Karpas-422 (cell line): Measurements from ENCODE around the gene HSBP1L1. TPM values are rescaled to one million over a fixed set of nuclear protein-coding genes. Genes with fewer than 3 reads are reported as not detected.

ENCODE experiments used
- DNase-seq: peaks from one replicate; pipeline ENCODE4 v3.0.0-alpha.2; 2015
- H2AFZ ChIP-seq: fragments of 200-600 bp; sonication (generic); 2 replicates; pipeline ENCODE4 v1.6.1; 2014; ENCODE audit warnings: antibody characterized with exemption, low read length, mixed read lengths
- H3K27ac ChIP-seq: fragments of 200-600 bp; sonication (generic); 2 replicates; pipeline ENCODE4 v1.5.1; 2014; ENCODE audit warnings: mild to moderate bottlenecking, low read length, moderate library complexity
- H3K27me3 ChIP-seq: fragments of 200-600 bp; sonication (generic); 2 replicates; pipeline ENCODE4 v1.6.1; 2014; ENCODE audit warnings: low read length, mixed read lengths
- H3K36me3 ChIP-seq: fragments of 200-600 bp; sonication (generic); 2 replicates; pipeline ENCODE4 v1.6.1; 2014; ENCODE audit warnings: low read length, mixed read lengths; ENCODE audit not compliant: insufficient read depth
- H3K4me1 ChIP-seq: fragments of 200-600 bp; sonication (generic); 2 replicates; pipeline ENCODE4 v1.6.1; 2014; ENCODE audit warnings: mild to moderate bottlenecking, low read length, mixed read lengths
- H3K4me2 ChIP-seq: fragments of 200-600 bp; sonication (generic); 2 replicates; pipeline ENCODE4 v1.6.1; 2014; ENCODE audit warnings: low read length, low read depth, mild to moderate bottlenecking; ENCODE audit not compliant: poor library complexity, severe bottlenecking
- H3K4me3 ChIP-seq: fragments of 200-600 bp; sonication (generic); 2 replicates; pipeline ENCODE4 v1.5.1; 2014; ENCODE audit warnings: mild to moderate bottlenecking, antibody characterized with exemption, low read length, mixed read lengths
- H3K79me2 ChIP-seq: fragments of 200-600 bp; sonication (generic); 2 replicates; pipeline ENCODE4 v1.6.1; 2014; ENCODE audit warnings: mild to moderate bottlenecking, low read length, mixed read lengths
- H3K9ac ChIP-seq: fragments of 200-600 bp; sonication (generic); 2 replicates; pipeline ENCODE4 v1.6.0; 2014; ENCODE audit warnings: low read length
- H3K9me2 ChIP-seq: fragments of 200-600 bp; sonication (generic), shearing (Covaris generic); replicated peaks from 2 replicates; pipeline ENCODE4 v1.6.0; 2014; ENCODE audit warnings: mild to moderate bottlenecking, low read length, moderate library complexity; ENCODE audit not compliant: insufficient read depth
- H3K9me3 ChIP-seq: fragments of 300-700, 200-600 bp; sonication (generic); 2 replicates; pipeline ENCODE4 v1.6.1; 2014; ENCODE audit warnings: low read length, mixed read lengths
- H4K20me1 ChIP-seq: fragments of 200-600 bp; sonication (generic); 2 replicates; pipeline ENCODE4 v1.6.1; 2014; ENCODE audit warnings: mild to moderate bottlenecking, antibody characterized with exemption, low read length, low read depth; ENCODE audit not compliant: insufficient read depth
- total RNA-seq: library from RNA; depleted of rRNA; stranded (reverse); fragments of >200 nt; shearing (Covaris generic); gene quantifications from 2 replicates; pipeline ENCODE4 v1.2.3, GENCODE V29; 2014; ENCODE audit warnings: low replicate concordance

Gene HSBP1L1
- total RNA-seq, 1 experiment from 2014 or later = 11.4 TPM

DNA sequence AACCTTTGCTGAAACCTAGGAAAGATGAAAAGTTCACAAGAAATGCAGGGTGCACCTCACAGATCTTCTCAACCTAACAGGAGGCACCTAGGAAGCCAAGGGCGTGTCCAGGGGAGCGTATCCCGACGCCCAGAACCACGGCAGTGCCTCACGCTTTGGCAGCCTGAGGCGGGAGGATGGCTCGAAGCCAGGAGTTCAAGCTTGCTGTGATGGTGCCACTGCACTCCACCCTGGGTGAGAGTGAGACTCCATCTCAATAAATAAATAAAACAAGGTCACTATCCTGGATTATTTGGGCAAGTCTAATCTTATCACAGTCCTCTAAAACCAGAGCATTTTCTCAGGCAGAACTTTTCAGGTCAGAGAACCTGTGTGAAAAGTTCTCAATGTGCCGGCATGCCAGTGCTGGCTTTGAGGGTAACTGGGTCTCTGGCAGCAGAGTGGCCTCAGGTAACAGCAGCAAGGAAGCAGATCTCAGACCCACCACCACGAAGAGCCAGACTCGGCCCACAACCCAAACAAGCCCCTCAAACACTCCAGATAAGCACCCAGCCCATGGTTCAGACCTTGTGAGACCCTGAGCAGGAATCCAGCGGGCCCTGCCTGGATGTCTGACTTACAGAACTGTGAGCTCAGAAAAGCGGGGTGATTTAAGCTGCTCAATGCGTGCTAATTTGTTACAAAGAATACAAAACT is 11.7 kb downstream of the HSBP1L1 start:
- H3K36me3 ChIP-seq = peaks cover 40% of the 10 kb centered on the region; the same call in 1 of the 2 replicates
- H3K27ac ChIP-seq = no peak overlapping the region
- H3K9me2 ChIP-seq = no peaks in the 10 kb centered on the region
- DNase-seq = no peak
- no peaks in the 10 kb centered on the region for H3K27me3 ChIP-seq
- H3K79me2 ChIP-seq = peaks cover 88% of the 10 kb centered on the region
- no peak overlapping the region for H3K4me2 ChIP-seq
- no peak overlapping the region for H3K4me3 ChIP-seq
- no peaks in the 10 kb centered on the region for H3K4me1 ChIP-seq
- no peaks in the 10 kb centered on the region for H3K9me3 ChIP-seq
- peaks cover 80% of the 10 kb centered on the region for H4K20me1 ChIP-seq
- no peak overlapping the region for H2AFZ ChIP-seq
- H3K9ac ChIP-seq = no peak overlapping the region

DNA sequence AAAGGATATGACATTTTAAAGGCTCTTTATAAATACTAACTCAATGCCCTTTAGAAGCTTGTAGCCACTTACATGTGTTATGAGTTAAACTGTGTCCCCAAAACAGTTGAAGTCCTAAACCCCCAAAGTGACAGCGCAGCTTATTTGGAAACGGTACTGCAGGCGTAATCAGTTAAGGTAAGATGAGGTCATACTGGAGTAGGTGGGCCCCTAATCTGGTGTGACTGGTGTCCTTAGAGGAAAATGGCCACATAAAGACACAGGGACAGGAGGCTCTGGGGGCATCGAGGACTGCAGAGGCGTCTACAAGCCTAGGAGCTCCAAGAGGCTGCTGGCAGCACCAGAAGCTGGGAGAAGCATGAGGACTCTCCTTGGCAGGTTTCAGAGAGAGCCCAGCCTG is 15.4 kb downstream of the HSBP1L1 start:
- Histone ChIP-seq H4K20me1 (peaks cover 87% of the 10 kb centered on the region), H3K9ac (no peak overlapping the region), H3K4me2 (no peak overlapping the region)

DNA sequence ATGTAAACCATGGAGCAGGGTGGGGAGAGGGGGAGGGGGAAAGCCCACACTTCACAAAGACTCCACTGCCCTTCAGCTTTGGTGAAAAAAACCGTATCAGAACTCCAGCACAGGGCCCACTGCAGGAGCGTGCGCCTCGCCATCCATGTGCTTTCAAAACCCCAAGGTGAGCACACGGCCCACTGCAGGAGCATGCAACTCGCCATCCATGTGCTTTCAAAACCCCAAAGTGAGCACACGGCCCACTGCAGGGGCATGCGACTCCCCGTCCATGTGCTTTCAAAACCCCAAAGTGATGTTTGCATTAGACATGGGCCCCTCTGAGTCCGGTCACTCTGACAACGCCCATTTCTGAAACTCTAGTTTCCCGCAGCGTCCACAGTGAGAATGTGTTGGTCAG is 16.1 kb downstream of the HSBP1L1 start:
- Histone ChIP-seq H3K4me1 (no peaks in the 10 kb centered on the region), H3K4me2 (no peak overlapping the region), H3K27me3 (no peaks in the 10 kb centered on the region), H2AFZ (no peak overlapping the region), H3K9ac (no peak overlapping the region), H3K9me2 (no peaks in the 10 kb centered on the region), H3K9me3 (no peaks in the 10 kb centered on the region), H3K27ac (no peak overlapping the region), H3K36me3 (peaks cover 34% of the 10 kb centered on the region), H4K20me1 (peaks cover 88% of the 10 kb centered on the region), H3K79me2 (peaks cover 100% of the 10 kb centered on the region), H3K4me3 (no peak overlapping the region)
- DNase-seq = no peak

More for the DNA sequence above, 15.4 kb downstream of the HSBP1L1 start:
- Histone ChIP-seq H3K4me1 (no peaks in the 10 kb centered on the region), H3K9me2 (no peaks in the 10 kb centered on the region), H3K4me3 (no peak overlapping the region), H3K27me3 (no peaks in the 10 kb centered on the region), H3K27ac (no peak overlapping the region), H3K9me3 (no peaks in the 10 kb centered on the region), H2AFZ (no peak overlapping the region), H3K36me3 (peaks cover 32% of the 10 kb centered on the region), H3K79me2 (peaks cover 100% of the 10 kb centered on the region)
- DNase-seq = no peak

DNA sequence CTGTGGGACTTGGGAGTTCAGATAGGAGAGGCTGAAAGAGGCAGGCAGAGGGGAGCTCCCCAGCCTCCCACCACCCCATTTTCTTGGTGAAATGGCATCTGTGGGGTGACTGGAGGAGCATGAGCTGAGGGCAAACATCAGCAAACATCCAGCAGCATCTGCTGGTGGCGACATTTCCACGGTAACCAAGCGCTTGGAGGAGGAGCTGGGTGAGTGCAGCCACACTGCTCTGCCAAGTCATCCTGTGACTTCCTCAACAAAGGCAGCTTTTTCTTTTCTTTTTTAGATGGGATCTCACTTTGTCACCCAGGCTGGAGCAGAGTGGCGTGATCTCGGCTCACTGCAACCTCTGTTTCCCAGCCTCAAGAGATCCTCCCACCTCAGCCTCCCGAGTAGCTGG is 18.3 kb downstream of the HSBP1L1 start:
- Histone ChIP-seq H4K20me1 (peaks cover 91% of the 10 kb centered on the region), H2AFZ (no peak overlapping the region), H3K4me2 (no peak overlapping the region), H3K9me3 (no peaks in the 10 kb centered on the region), H3K4me3 (no peak overlapping the region), H3K79me2 (peaks cover 100% of the 10 kb centered on the region), H3K27me3 (no peaks in the 10 kb centered on the region), H3K4me1 (peaks cover 15% of the 10 kb centered on the region), H3K36me3 (peaks cover 39% of the 10 kb centered on the region), H3K9me2 (no peaks in the 10 kb centered on the region), H3K9ac (no peak overlapping the region), H3K27ac (no peak overlapping the region)
- no peak for DNase-seq

GRCh38 chr18:79983253-79983652 is 18.8 kb downstream of the HSBP1L1 start:
- H3K36me3 ChIP-seq = peaks cover 39% of the 10 kb centered on the region
- no peaks in the 10 kb centered on the region for H3K9me2 ChIP-seq
- no peak overlapping the region for H3K27ac ChIP-seq
- H3K27me3 ChIP-seq = no peaks in the 10 kb centered on the region
- no peaks in the 10 kb centered on the region for H3K9me3 ChIP-seq
- H3K4me3 ChIP-seq = no peak overlapping the region
- H4K20me1 ChIP-seq = peaks cover 86% of the 10 kb centered on the region
- H3K4me1 ChIP-seq = peaks cover 15% of the 10 kb centered on the region
- no peak overlapping the region for H3K9ac ChIP-seq
- H3K79me2 ChIP-seq = peaks cover 100% of the 10 kb centered on the region
- no peak overlapping the region for H2AFZ ChIP-seq
- H3K4me2 ChIP-seq = no peak overlapping the region
- no peak for DNase-seq

DNA sequence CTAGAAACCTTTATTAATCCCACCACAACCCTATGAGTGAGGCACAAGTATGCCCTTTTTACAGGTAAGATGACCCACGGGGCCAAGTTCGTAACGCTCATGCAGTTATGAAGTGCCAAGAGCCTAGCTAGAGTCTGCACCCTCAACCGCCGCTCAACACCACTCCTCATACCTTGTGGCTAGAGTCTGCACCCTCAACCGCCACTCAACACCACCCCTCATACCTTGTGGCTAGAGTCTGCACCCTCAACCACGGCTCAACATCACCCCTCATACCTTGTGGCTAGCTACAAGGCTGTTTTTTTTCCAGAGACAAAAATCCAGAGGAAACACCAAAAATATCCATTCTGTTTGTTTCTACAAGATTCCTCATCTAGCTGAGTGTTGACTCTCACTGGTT is 19.4 kb downstream of the HSBP1L1 start:
- Histone ChIP-seq H3K9me2 (no peaks in the 10 kb centered on the region), H3K4me2 (no peak overlapping the region), H3K4me1 (peaks cover 15% of the 10 kb centered on the region), H3K4me3 (no peak overlapping the region), H3K79me2 (peaks cover 96% of the 10 kb centered on the region), H3K27me3 (no peaks in the 10 kb centered on the region), H3K27ac (no peak overlapping the region), H4K20me1 (peaks cover 85% of the 10 kb centered on the region), H3K36me3 (peaks cover 39% of the 10 kb centered on the region), H3K9ac (no peak overlapping the region), H2AFZ (no peak overlapping the region), H3K9me3 (no peaks in the 10 kb centered on the region)
- DNase-seq = no peak

GRCh38 chr18:79985172-79985571 is 20.7 kb downstream of the HSBP1L1 start:
- H3K27me3 ChIP-seq = no peaks in the 10 kb centered on the region
- no peak overlapping the region for H3K27ac ChIP-seq
- H4K20me1 ChIP-seq = peaks cover 74% of the 10 kb centered on the region
- DNase-seq = no peak
- no peaks in the 10 kb centered on the region for H3K9me2 ChIP-seq
- H3K9ac ChIP-seq = no peak overlapping the region
- peaks cover 82% of the 10 kb centered on the region for H3K79me2 ChIP-seq
- peaks cover 34% of the 10 kb centered on the region for H3K36me3 ChIP-seq
- no peaks in the 10 kb centered on the region for H3K9me3 ChIP-seq
- H2AFZ ChIP-seq = no peak overlapping the region
- H3K4me2 ChIP-seq = no peak overlapping the region
- H3K4me1 ChIP-seq = peaks cover 22% of the 10 kb centered on the region
- H3K4me3 ChIP-seq = no peak overlapping the region

DNA sequence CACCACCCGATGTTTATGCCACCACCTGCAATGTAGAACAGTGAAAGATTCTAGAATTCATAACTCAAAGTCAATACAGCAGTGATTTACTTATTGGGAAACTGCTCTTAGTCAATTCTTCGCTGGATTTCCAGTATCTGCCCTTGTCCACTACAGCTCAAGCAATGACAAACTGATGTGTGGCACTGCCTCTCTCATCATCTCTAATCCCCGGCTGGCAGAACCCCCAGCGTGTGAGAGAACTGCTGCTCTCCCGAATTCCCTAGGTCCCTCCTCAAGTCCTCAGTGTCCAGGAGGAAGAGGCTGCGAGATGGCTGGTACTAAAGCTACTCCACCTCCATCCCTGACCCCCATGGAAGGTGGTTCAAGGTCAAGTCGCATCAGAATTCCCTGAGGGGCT is 22.3 kb downstream of the HSBP1L1 start:
- peaks cover 67% of the 10 kb centered on the region for H3K79me2 ChIP-seq
- peak overlapping the region; percentile 82 for H3K4me2 ChIP-seq
- H3K4me1 ChIP-seq = peaks cover 22% of the 10 kb centered on the region
- no peak overlapping the region for H2AFZ ChIP-seq
- H3K9me2 ChIP-seq = no peaks in the 10 kb centered on the region
- H3K27me3 ChIP-seq = no peaks in the 10 kb centered on the region
- H3K9me3 ChIP-seq = no peaks in the 10 kb centered on the region
- peak overlapping the region; percentile 71 for H3K4me3 ChIP-seq
- H4K20me1 ChIP-seq = peaks cover 60% of the 10 kb centered on the region
- no peak overlapping the region for H3K27ac ChIP-seq
- DNase-seq = no peak
- H3K9ac ChIP-seq = peak overlapping the region; percentile 98
- peaks cover 34% of the 10 kb centered on the region for H3K36me3 ChIP-seq
